Heart left ventricle (tissue), 13 donors: ENCODE results near the gene FRMD6.

ENCODE experiments used
- CTCF ChIP-seq, 12 donors: fragments of 200-600 bp; sonication (generic) in 4 of 12; IDR thresholded peaks; one replicate each; pipeline versions ENCODE4 v1.5.0 to v1.8.0; 2018 to 2022; ENCODE audit warnings: antibody characterized with exemption in 12 of 12, mild to moderate bottlenecking in 5 of 12
- POLR2A ChIP-seq, 2 donors: fragments of 450-650 bp; IDR thresholded peaks; one replicate each; pipeline ENCODE4 v1.6.1; 2017; ENCODE audit warnings: antibody characterized with exemption in 2 of 2, mild to moderate bottlenecking in 2 of 2, moderate library complexity in 2 of 2
- donor health status: ischemic (EF 13 %, LVEDD 7.1; RV severe dilation, severe dysfunction).
- donor health status: DM: no; HTN: yes; CAD: no.
- donor health status: DM: no; HTN: no; CAD: no.
- donor health status: ischemic (EF 25% LVEDD 6.9; RV normal size, moderate dysfunction).
- donor health status: ischemic (EF 25% LVEDD 5.7; RV mildly dilated, moderate dysfunction).
- donor health status: ischemic (EF 35%, LVEDD 5.7; RV mildly dilated, moderate dysfunction).
- donor health status: nonischemic (EF 11% LVEDD 7.7; RV severe dilation, severe dysfunction).
- donor health status: DM: yes; HTN: yes; CAD: no.
- donor health status: PGD.
- donor health status: ischemic (EF 29% LVEDD 5.4; RV normal size, mild dysfunction).
- donor health status: nonischemic (EF 23%, LVEDD 6.1; RV moderate dilation, normal function).

GRCh38 chr14:51750542-51750941 lies 98.8 kb downstream of the FRMD6 start:
- TF ChIP-seq POLR2A (IDR thresholded peaks at IDR 0.05) (no peak), CTCF (IDR thresholded peaks at IDR 0.05) (no peak)
